Activated CD4-positive, alpha-beta memory T cell treated with anti-CD3 and anti-CD28 coated beads, Interleukin-2, amount 10 ng/mL, durations not matched to agents 7 days and 5 days (primary cell): ENCODE data around the gene VASN. TPM values are rescaled to one million over a fixed set of nuclear protein-coding genes. Genes with fewer than 3 reads are reported as not detected.

ENCODE experiments used
- CTCF ChIA-PET: fragments of 350-600 bp; sonication (Branson Sonifier 250); formaldehyde crosslinking; loops from one replicate; lab custom pipeline; 2021; ENCODE audit warnings: antibody characterized with exemption, inconsistent platforms; lab: Charles Lee
- POLR2A ChIA-PET: fragments of 350-600 bp; sonication (Branson Sonifier 250); formaldehyde crosslinking; loops from one replicate; lab custom pipeline; 2021; ENCODE audit warnings: antibody characterized with exemption; lab: Charles Lee
- DNase-seq: peaks from one replicate; pipeline ENCODE4 v3.0.0-alpha.2; 2020
- H3K27ac Mint-ChIP-seq: one replicate; pipeline ENCODE4 v1.8.0; 2021; ENCODE audit warnings: mild to moderate bottlenecking, mixed read lengths
- H3K27me3 Mint-ChIP-seq: one replicate; pipeline ENCODE4 v1.8.0; 2021; ENCODE audit warnings: mixed read lengths
- H3K36me3 Mint-ChIP-seq: one replicate; pipeline ENCODE4 v1.8.0; 2021; ENCODE audit warnings: low read depth, mixed read lengths
- H3K4me1 Mint-ChIP-seq: one replicate; pipeline ENCODE4 v1.8.0; 2021; ENCODE audit warnings: mixed read lengths
- H3K4me3 Mint-ChIP-seq: one replicate; pipeline ENCODE4 v1.8.0; 2021; ENCODE audit warnings: mild to moderate bottlenecking, mixed read lengths
- H3K9me3 Mint-ChIP-seq: one replicate; pipeline ENCODE4 v1.8.0; 2021; ENCODE audit warnings: mixed read lengths
- total RNA-seq, 2 experiments: library from RNA; stranded (reverse); gene quantifications; one replicate each; pipeline ENCODE4 v1.2.3, GENCODE V29; 2021

The VASN gene
- total RNA-seq: under 1 TPM in 1 of 2 experiments, not detected in 1; 0.08 TPM

DNA sequence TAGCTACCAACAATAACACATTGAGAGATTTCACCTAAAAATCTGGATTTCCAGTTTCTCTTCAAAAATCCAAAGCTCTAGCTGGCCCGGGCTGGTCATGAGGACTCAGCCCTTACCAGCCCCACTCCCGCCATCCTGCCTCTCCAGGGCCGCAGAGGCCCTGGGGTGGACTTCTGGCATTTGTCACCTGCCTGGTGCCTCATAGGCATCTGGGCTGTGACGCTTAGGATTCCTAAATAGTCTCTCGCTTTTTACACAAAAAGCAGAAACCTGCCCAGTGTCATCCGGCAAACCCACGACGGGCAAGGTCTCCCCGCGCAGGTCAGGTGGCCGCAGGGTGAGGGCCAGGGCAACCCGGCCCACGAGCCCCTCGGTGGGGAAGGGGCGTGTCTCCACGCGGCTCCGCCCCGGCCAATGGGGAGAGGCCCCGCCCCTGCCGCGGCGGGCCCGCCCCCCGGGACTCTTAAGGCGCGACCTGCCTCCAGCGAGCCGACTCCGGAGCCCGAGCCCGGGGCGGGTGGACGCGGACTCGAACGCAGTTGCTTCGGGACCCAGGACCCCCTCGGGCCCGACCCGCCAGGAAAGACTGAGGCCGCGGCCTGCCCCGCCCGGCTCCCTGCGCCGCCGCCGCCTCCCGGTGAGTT, at the start of gene VASN:
Gene VASN (plus strand): TSS at position 492 of the 644 bp plus-strand sequence. CDS start 9,030 bp downstream, outside the sequence.
- Mint-ChIP-seq H3K27me3 (no peaks in the 10 kb centered on the region), H3K36me3 (peaks cover 11% of the 10 kb centered on the region), H3K9me3 (no peaks in the 10 kb centered on the region), H3K4me3 (peak within 1 kb of the TSS; percentile 51), H3K27ac (no peak within 1 kb of the TSS), H3K4me1 (peaks cover 10% of the 10 kb centered on the region)
- CTCF ChIA-PET: interaction anchor here (1.1 kb wide), 1 partner anchor 31 kb away, joined by 3 read pairs; no protein-coding TSS in a partner anchor
- DNase-seq: peak; percentile 56
- POLR2A ChIA-PET: interaction anchor here (1.4 to 2.4 kb wide), 2 partner anchors 10 to 18 kb away, joined by 3 to 8 read pairs; no protein-coding TSS in a partner anchor

GRCh38 chr16:4322121-4323052, 49.3 kb upstream of the VASN start:
- no peak overlapping the region for H3K27ac Mint-ChIP-seq

GRCh38 chr16:4323071-4323844, 48.4 kb upstream of the VASN start:
- no peaks in the 10 kb centered on the region for H3K36me3 Mint-ChIP-seq
- ChIA-PET CTCF (no interaction called here), POLR2A (interaction anchor here (0.7 to 1.9 kb wide), 2 partner anchors 15 to 85 kb away, joined by 3 to 8 read pairs; no protein-coding TSS in a partner anchor)
- no peak for DNase-seq
- H3K27ac Mint-ChIP-seq: no peak overlapping the region
- no peaks in the 10 kb centered on the region for H3K9me3 Mint-ChIP-seq
- H3K4me1 Mint-ChIP-seq: peaks cover 13% of the 10 kb centered on the region
- H3K27me3 Mint-ChIP-seq: peaks cover 13% of the 10 kb centered on the region
- H3K4me3 Mint-ChIP-seq: no peak overlapping the region

More at GRCh38 chr16:4322121-4323052, 49.3 kb upstream of the VASN start:
- Mint-ChIP-seq H3K4me3 (no peak overlapping the region), H3K27me3 (peaks cover 12% of the 10 kb centered on the region), H3K36me3 (no peaks in the 10 kb centered on the region), H3K4me1 (peaks cover 13% of the 10 kb centered on the region), H3K9me3 (no peaks in the 10 kb centered on the region)
- ChIA-PET CTCF (no interaction called here), POLR2A (interaction anchor here (0.7 to 1.9 kb wide), 2 partner anchors 14 to 84 kb away, joined by 3 to 8 read pairs; no protein-coding TSS in a partner anchor)
- no peak for DNase-seq

GRCh38 chr16:4323845-4324488, 47.7 kb upstream of the VASN start:
- H3K9me3 Mint-ChIP-seq: no peaks in the 10 kb centered on the region
- no peaks in the 10 kb centered on the region for H3K36me3 Mint-ChIP-seq
- CTCF ChIA-PET: no interaction called here
- no peak overlapping the region for H3K27ac Mint-ChIP-seq
- H3K27me3 Mint-ChIP-seq: peaks cover 14% of the 10 kb centered on the region
- POLR2A ChIA-PET: interaction anchor here (1.9 kb wide), 1 partner anchor 16 kb away, joined by 8 read pairs; no protein-coding TSS in a partner anchor
- H3K4me3 Mint-ChIP-seq: no peak overlapping the region
- DNase-seq: no peak
- peaks cover 10% of the 10 kb centered on the region for H3K4me1 Mint-ChIP-seq

DNA sequence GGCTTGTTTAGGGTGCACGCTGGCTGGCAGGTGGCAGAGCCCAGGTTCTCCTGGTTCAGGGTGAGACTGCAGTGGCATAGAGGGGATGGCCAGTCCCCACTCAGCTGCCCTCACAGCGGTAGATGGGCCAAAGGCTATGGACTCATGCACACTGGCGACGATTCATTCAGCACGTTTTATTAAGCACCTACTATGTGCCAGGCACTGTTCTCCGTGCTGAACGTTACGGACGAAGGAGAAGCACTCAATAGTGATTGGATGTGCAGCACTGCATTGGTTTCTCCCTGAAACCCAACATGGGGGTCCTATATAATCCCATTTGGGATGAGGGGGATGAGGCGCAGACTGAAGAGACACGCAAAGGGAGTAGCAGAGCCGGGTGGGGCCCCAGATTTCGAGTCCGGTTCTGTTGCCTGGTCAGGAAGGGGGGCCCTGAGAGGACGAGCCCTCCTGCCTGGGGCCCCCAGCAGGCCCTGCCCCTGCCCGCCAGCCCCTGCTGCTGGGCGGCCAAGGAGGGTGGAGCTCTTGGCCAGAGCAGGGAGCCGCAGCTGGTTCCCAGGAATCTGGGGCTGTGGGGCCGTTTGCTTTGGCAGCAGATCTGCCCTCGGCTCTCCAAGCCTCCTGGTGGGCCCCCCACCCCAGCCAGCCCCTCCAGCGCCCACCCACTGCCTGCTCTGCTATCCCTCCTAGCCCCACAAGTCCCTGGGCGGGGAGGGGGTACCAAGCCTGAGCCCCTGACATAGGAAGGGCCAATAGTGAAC, 47.0 kb upstream of the VASN start:
- Mint-ChIP-seq H3K4me3 (no peak overlapping the region), H3K27ac (no peak overlapping the region), H3K9me3 (no peaks in the 10 kb centered on the region), H3K27me3 (peaks cover 11% of the 10 kb centered on the region), H3K36me3 (no peaks in the 10 kb centered on the region), H3K4me1 (peaks cover 3% of the 10 kb centered on the region)
- CTCF ChIA-PET: interaction anchor here (1.0 kb wide), 1 partner anchor 15 kb away, joined by 3 read pairs; no protein-coding TSS in a partner anchor
- POLR2A ChIA-PET: interaction anchor here (1.9 kb wide), 1 partner anchor 17 kb away, joined by 8 read pairs; no protein-coding TSS in a partner anchor
- DNase-seq: no peak

DNA sequence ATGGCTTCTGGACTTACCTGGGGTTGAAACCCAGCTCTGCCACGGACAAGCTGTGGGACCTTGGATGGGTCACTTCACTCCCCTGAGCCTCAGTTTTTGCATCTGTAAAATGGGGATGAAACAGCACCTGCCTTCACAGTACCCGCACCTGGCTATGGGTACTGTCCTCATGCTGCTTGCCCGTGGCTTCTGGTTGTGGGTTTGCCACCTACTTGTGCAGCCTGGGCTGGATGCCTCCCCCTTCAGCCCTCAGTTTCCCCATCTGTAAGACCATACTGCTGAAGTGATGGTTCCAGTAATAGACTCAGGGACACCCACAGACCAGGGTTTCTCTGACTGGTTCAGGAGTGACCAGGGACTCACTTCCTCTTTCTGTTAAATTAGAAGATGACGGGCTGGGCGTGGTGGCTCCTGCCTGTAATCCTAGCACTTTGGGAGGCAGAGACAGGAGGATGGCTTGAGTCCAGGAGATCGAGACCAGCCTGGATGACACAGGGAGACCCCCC, 46.3 kb upstream of the VASN start:
- DNase-seq: no peak
- Mint-ChIP-seq H3K9me3 (no peaks in the 10 kb centered on the region), H3K27ac (no peak overlapping the region), H3K36me3 (no peaks in the 10 kb centered on the region), H3K27me3 (peaks cover 13% of the 10 kb centered on the region), H3K4me3 (no peak overlapping the region), H3K4me1 (no peaks in the 10 kb centered on the region)
- ChIA-PET CTCF (interaction anchor here (1.0 to 3.9 kb wide), 3 partner anchors 16 to 71 kb away, joined by 3 to 23 read pairs (median 9); no protein-coding TSS in a partner anchor), POLR2A (no interaction called here)

DNA sequence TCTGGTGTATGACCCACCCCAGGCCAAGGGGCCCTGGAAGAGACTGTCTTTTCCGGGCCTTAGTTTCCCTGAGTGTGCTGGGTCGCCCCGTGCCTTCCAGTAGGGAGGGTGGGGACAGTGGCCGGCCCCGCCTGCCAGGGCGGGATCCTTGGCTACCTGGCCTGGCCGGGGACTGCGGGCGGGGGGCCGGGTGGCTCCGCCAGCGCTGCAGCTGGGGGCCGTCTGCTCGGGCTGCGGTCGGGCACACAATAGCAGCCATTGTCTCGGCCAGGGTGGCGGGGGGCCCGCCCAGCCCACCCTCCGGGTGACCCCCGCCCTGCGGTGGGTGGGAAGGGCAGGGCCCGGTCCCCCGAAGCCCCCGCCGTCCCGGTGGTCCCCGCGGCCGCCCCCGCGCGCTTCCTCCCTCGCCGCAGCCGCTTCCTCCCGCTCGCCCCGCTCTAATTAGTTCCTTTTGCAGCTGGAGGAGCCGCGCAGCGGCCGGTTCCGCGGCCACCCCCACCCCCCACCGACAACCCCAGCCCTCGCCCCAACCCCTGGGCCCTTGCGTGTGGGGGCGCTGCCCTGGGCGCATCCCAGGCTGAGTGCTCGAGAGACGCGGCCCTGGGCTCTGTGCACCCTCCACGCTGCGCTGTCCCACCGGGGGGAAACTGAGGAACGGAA, 44.1 kb upstream of the VASN start:
- DNase-seq: no peak

DNA sequence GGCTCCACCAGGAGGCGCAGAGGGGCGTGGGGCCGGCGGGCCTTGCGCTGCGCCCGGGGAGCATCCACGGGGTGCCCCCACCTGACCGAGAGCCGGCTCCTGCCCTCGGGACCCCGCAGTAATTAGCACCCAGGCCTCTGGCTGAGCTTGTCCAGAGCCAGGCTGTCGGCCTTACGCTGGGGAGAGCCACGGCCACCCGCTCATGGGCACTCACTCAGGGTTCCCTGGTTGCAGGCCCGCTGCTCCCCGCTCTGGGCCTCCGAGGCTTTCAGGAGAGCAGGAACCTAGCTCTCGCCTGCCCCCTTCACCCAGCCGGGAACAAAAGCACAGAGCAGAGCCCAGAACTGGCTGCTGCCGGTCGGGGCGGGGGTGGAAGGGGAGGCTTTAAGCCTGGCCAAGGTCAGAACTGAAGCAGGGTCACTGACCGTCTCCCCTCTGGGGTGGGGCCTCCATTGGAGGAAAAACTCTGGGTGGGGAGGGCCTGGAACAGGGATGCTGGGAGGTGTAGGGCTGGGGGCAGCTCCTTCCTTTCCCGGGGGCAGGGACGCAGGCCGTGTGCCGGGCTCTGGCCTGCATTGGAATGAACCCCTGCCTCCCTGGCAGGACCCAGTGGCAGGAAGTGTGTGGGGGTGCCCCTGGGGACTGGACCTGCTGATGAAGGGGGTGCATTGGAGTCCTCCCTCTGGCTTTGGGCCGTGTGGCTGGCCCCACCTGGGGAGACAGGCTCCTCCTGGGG, 43.4 kb upstream of the VASN start:
- peak; percentile 49 for DNase-seq
- ChIA-PET CTCF (interaction anchor here (0.8 to 8.1 kb wide), 11 partner anchors 19 to 345 kb away, joined by 3 to 65 read pairs (median 5); no protein-coding TSS in a partner anchor), POLR2A (interaction anchor here (1.1 to 1.5 kb wide), 2 partner anchors 16 to 55 kb away, joined by 3 to 5 read pairs; partner anchors contain the start of gene TFAP4)
- Mint-ChIP-seq H3K27me3 (peaks cover 13% of the 10 kb centered on the region), H3K4me3 (no peak overlapping the region), H3K9me3 (no peaks in the 10 kb centered on the region), H3K36me3 (no peaks in the 10 kb centered on the region), H3K27ac (no peak overlapping the region), H3K4me1 (no peaks in the 10 kb centered on the region)

More for the DNA sequence above, 44.1 kb upstream of the VASN start:
- no peaks in the 10 kb centered on the region for H3K4me1 Mint-ChIP-seq
- H3K4me3 Mint-ChIP-seq: no peak overlapping the region
- ChIA-PET CTCF (interaction anchor here (0.8 to 8.1 kb wide), 10 partner anchors 18 to 345 kb away, joined by 3 to 65 read pairs (median 6); no protein-coding TSS in a partner anchor), POLR2A (interaction anchor here (1.1 to 1.6 kb wide), 3 partner anchors 15 to 54 kb away, joined by 3 to 7 read pairs (median 5); partner anchors contain the start of gene TFAP4)
- H3K36me3 Mint-ChIP-seq: no peaks in the 10 kb centered on the region
- no peaks in the 10 kb centered on the region for H3K9me3 Mint-ChIP-seq
- no peak overlapping the region for H3K27ac Mint-ChIP-seq
- H3K27me3 Mint-ChIP-seq: peaks cover 13% of the 10 kb centered on the region

GRCh38 chr16:4328782-4329775, 42.6 kb upstream of the VASN start:
- Mint-ChIP-seq H3K27ac (no peak overlapping the region), H3K4me3 (no peak overlapping the region), H3K9me3 (no peaks in the 10 kb centered on the region), H3K4me1 (no peaks in the 10 kb centered on the region), H3K27me3 (peaks cover 15% of the 10 kb centered on the region), H3K36me3 (no peaks in the 10 kb centered on the region)
- POLR2A ChIA-PET: interaction anchor here (1.1 to 1.5 kb wide), 4 partner anchors 17 to 56 kb away, joined by 3 to 5 read pairs (median 3); partner anchors contain the start of gene TFAP4
- CTCF ChIA-PET: interaction anchor here (0.6 to 8.1 kb wide), 14 partner anchors 14 to 346 kb away, joined by 3 to 65 read pairs (median 4); no protein-coding TSS in a partner anchor
- DNase-seq: no peak
